Islet precursor cell (in vitro differentiated cells): Measurements from ENCODE around the gene FUT3.
"Not testable (repeated sequence)": the region's sequence is repeated elsewhere in the genome, so short reads cannot be mapped to it uniquely, and the experiment has no call there.

Experiments
- DNase-seq: peaks from one replicate; pipeline ENCODE4 v3.0.0-alpha.2; 2018

FUT3 gene

DNA sequence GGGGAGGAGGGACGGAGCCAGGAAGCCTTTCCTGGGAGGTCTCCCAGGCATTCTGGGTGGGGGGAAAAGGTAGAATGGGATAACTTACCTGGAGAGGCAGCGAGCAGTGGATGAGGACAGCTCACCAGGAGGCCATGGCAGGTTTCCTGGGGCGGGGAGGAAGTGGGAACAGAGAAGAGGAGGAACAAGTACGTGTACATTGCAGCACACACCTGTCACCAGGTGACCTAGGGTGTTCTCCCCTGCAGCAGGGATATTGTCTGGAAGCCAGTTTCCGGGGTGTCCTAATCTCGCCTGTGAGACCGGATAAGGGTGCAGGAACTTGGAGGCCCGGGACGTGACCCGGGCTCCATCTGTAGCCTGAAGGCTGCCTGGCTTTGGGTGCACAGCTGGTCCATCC lies at the start of gene FUT3:
Gene FUT3 (minus strand): TSS at position 148 of the 400 bp plus-strand sequence.
- no peak for DNase-seq

DNA sequence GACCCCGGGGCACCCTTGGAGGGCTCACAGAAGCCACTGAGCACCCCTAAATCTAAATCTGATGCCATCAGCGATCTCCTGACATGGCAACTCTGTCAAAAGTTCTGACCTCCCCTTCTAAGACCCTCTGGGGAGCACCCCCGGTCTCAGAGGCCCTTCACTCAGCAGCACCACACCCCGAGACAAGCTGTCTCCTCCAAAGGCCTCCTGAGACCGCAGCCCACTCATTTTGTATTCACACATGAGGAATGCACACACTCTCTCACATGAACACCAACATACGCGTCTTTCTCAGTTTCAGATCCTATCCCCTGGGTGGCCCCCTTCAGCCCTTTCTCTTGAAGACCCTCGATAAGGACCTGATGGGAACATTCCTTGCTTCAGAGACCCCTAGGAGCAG lies 49.7 kb upstream of the FUT3 start:
- DNase-seq: no peak

GRCh38 chr19:5899728-5900526 lies 48.7 kb upstream of the FUT3 start:
- no peak for DNase-seq

GRCh38 chr19:5897189-5897969 lies 46.1 kb upstream of the FUT3 start:
- no peak for DNase-seq

DNA sequence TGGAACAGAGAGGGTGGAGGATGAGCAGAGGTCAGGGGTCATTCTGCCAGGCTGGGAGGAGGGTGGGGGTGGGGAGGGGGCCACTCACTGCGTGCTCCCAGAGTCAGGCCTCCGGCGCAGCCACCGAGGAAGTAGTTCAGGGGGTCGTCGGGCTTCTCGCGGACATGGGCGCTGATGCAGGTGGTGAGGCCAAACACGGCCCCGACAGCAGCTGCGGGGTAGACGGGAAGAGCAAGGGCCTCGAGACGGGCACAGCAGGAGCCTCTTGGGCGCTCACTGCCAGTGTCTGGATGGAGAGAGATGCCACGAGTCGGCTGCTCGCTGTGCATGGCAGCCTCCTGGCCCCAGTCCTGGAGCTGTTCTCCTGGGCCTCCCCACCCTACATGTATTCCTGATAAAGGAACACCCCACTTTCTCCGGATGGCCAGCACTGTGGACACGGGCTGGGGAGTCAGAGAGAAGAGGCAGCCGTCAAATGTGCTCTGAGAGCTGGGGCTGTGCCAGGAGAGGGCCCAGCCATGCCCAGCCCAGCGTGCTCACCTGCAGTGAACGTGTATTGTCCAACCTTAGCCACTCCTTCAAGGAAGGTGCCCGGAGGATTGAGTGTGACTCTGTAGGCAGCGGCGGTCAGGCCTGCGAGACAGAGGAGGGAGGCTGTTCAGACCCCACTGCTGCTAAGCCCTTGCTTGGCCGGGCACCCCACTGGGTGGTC lies 45.3 kb upstream of the FUT3 start:
- DNase-seq: no peak

GRCh38 chr19:5895890-5896289 lies 44.6 kb upstream of the FUT3 start:
- DNase-seq: no peak

DNA sequence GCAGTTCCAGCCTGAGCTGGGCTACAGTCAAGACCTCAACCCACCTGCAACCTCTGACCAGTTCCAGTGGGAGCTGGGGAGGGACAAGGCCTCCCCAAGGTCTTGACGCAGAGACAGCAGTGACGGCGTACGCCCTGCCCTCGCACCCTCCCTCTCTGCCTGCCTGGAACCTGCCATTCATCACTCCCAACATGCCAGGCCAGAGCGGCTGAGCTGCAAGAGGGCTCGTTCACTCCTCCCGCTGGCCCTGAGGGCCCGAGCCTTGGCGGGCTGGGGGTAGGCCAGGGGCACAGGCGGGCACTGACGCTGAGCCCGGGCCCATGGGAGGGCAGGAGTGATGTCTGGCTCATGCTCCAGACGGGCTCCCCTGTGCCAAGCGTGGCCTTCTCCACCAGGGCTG lies 44.2 kb upstream of the FUT3 start:
- no peak for DNase-seq

DNA sequence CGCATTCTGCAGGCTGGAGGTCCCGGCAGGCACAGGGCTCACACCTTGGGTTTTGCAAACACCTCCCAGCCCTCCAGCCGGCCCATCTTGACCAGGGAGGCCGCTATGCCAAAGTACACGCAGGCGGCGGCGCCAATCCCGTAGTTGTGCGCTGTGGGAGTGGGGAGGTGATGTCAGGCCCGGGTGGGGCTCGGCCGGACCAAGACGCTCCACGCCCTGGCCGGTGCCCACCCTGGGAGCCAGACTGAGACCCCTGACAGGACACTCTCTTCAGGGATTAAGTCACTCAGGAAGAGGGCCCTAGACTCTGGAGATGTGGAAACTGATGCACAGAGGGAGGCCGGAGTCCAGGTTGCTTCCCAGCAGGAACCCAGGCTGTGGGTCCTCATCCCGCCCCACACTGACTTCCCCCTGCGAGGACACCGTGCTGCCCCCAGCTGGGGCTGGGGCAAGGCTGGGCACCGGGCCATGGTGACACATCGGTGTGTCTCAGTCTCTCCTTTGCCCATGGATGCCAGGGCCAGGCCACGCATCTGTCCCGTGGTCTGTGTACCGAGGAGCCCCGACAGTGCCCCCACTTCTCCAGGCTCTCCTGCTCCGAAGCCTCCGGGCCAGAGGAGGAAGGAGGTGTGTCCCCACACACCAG lies 43.6 kb upstream of the FUT3 start:
- DNase-seq: no peak

DNA sequence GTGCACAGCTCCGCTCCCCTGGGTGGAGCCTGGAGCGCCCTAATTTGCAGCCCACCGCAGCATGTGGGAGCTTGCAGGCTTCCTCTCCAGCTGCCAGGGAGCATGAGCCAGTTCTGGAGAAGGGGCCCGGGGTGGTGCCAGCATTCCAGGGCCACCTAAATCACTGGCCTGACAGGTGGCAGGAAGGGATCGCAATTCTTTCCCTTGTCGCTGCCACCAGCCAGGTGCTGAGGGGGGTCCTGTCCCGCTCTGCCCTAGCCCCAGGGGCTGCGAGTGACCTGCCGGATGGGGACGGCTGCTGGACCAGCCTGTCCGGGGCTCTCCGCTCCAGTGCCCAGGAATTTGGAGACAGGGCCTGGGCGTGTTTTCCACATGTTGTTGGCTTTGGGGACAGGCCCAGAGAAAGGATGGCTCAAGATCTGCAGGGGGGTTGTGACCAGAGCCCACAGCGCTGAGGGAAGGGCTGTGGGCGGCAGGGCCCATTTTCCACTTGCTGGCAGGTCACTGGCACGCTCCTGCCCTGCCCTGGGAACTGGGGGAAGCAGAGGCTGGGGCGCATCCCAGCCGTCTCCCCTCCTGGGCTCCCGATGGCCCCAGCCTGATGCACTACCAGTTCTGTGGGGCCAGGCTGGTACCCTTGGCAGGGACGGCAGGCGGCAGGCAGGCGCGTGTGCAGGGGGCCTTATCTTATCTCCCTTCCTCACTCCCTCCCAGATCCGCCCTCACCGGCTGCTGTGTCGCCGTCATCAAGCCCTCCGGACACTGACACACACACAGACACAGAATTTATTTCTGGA lies 42.9 kb upstream of the FUT3 start:
- no peak for DNase-seq

DNA sequence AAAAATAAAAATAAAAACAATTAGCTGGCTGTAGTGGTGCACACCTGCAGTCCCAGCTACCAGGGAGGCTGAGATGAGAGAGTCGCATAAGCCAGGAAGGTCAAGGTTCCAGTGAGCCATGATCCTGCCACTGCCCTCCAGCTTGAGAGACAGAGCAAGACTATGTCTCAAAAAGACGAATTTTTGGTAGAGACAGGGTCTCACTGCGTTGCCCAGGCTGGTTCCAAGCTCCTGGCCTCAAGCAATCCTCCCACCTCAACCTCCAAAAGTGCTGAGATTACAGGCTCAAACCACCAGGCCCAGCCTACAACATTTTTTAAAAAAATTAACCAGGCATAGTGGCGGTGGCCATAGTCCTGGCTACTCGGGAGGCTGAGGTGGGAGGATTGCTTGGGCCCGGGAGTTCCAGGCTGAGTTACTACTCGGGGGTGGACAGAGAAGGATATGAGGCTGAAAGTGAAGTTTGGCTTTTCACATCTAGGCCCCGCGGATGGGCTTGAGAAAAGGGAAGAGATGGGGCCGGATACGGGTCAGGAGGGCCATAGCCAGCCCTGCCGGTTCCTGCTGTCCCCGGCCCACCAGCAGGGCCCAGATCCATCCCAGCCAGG lies 42.2 kb upstream of the FUT3 start:
- DNase-seq: no peak

GRCh38 chr19:5892772-5893275 lies 41.6 kb upstream of the FUT3 start:
- no peak for DNase-seq

DNA sequence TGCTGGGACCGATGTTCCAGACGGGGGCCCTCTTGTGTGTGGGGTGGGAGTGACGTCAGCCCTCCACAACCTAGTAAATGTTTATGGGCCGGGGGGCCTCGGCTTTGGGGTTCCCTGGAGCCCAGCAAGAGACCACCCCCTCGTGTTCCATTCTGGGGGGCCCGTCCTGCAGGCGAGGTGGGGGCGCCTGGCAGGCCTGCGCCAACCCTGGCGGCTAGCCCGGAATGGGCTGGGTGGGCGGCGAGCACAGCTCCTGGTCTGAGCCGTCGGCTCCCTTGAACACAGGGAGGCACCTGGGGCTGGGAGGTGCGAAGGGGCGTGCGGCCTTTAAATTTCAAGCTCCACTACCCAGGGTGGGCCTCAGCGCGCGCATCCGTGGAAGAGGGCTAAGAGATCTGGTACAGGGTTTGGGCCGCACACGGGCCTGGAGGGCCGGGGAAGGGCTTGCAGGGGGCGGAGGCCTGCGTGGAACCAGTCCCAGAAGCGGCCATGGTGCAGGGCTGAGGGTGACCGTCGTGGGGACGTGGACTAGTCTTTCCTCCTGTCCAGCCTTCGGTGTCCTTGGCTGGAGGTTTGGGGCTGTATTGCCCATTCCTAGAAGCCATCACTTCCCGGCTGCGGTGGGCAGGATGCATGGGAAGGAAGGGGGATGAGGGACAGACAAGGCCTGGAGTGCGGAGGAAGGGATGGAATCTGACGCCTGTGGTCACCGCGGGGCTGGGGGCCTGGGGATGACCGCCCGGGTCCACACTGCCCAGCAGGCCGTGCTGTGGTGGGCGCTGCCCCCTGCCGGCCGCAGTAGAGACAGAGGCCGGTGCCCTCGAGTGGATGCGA lies 40.9 kb upstream of the FUT3 start:
- peak; percentile 81 for DNase-seq

DNA sequence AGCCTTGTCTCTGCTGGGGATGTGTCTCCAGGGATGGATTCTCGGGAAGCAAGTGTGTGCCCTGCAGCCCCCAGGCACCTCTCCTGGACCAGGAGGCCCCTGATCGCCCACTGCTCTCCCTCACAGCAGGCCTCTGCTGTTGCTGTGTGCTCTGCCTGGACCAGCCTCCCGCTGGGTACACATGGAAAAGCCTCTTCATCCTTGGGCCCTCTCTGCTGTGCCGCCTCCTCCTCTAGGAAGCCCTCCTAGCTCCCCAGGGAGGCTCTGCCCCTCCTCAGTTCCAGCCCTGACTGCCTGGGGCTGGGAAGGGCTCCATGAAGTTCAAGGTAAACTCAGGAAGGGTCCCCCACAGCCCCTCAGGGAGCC lies 40.3 kb upstream of the FUT3 start:
- DNase-seq: no peak

DNA sequence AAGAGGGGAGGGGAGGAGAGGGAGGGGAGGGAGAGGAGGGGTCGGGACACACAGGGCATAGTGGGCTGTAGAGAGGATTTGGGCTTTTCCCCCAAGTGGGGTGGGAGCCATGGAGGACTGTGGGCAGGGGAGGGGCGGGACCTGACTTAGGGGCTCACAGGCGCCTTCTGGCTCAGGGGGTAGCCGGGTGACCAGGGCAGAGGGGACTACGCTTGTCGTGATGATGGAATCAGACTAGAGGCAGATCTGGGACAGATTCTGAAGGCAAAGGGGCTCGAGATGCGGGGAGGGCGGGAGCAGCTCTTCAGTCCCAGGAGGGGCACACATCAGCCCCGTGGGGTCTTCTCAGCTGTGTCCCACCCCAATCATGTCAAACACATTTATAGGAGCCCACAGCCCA lies 38.9 kb upstream of the FUT3 start:
- DNase-seq: no peak

GRCh38 chr19:5889288-5889971 lies 38.2 kb upstream of the FUT3 start:
- no peak for DNase-seq

DNA sequence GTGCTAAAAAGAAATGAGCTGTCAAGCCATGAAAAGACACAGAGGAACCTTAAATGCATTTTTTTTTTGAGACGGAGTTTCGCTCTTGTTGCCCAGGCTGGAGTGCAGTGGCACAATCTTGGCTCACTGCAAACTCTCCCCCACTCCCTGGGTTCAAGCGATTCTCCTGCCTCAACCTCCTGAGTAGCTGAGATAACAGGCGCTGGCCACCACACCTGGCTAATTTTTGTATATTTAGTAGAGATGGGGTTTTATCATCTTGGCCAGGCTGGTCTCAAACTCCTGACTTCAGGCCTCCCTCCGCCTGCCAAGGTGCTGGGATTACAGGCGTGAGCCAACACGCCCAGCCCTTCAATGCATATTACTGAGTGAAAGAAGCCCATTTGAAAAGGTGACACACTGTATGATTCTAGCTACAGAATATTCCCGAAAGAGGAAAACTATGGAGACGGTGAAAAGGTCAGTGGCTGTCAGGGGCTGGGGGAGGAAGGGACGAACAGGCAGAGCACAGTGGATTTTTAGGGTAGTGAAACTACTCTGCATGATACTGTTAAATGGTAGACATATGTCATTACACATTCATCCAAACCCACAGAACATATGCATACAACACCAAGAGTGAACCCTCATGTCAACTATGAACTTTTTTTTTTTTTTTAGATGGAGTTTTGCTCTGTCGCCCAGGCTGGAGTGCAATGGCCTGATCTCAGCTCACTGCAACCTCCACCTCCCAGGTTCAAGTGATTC lies 33.0 kb upstream of the FUT3 start:
- not testable (repeated sequence) for DNase-seq

DNA sequence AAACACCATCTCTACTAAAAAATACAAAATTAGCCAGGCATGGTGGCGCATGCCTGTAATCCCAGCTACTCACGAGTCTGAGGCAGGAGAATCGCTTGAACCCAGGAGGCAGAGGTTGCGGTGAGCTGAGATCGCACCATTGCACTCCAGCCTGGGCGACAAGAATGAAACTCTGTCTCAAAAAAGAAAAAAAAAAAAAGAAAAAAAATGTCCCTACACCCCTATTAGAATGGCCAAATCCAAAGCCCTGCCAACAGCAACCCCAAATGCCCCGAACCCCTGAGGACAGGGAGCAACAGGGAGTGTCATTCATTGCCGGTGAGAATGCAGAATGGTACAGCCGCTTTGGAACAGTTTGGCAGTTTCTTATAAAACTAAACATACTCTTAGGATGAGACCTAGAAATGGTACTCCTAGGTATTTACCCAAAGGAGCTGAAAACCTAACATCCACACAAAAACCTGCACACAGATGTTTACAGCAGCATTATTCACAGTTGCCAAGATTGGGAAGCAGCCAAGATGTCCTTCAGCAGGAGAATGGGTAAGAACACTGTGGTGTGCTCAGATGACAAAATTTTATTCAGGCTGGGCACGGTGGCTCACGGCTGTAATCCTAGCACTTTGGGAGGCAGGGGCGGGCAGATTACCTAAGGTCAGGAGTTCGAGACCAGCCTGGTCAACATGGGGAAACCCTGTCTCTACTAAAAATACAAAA lies 32.1 kb upstream of the FUT3 start:
- not testable (repeated sequence) for DNase-seq

DNA sequence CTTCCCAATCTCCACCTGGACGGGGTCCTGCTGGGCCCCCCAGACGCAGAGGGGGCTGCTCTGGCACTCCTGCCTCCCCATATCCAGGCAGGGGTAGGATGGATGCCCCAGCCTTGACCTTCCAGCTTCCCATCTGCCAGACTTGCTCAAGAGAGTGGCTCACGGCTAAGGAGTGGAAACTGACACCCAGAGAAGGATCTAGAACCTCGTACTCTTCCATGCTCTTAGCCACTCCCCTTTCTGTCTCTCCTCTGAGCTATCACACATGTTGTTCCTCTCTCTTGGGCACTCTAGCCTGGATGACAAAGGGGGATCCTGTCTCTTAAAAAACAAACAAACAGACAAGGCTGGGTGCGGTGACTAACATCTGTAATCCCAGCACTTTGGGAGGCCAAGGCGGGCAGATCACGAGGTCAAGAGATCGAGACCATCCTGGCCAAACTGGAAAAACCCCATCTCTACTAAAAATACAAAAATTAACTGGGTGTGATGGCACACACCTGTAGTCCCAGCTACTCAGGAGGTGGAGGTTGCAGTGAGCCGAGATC lies 31.2 kb upstream of the FUT3 start:
- DNase-seq: no peak
